T-helper 1 cell treated with Interleukin-12 subunit alpha and Interleukin-12 subunit beta and Interleukin-4 antibody, amounts not matched to agents 30 ng/mL and 1 ng/mL, for 36 hours (primary cell): Measurements from ENCODE around the gene PLRG1. TPM values are rescaled to one million over a fixed set of nuclear protein-coding genes. Genes with fewer than 3 reads are reported as not detected.

ENCODE experiments used
- total RNA-seq: library from RNA; stranded (reverse); gene quantifications from 2 replicates; pipeline ENCODE4 v1.2.3, GENCODE V29; 2022

Gene PLRG1
- total RNA-seq, 1 donor from 2014 or later: 91.2 TPM

Other genes starting within 250 kb of the PLRG1 start
- gene DCHS2, start 58.6 kb downstream of the PLRG1 start, total RNA-seq: not detected in 2 replicates
- gene FGB, start 12.6 kb upstream of the PLRG1 start, total RNA-seq: not detected in 2 replicates
- gene FGA, start 40.3 kb upstream of the PLRG1 start, total RNA-seq: not detected in 2 replicates
- not detected in 2 replicates for gene FGG, start 62.3 kb upstream of the PLRG1 start, total RNA-seq
- gene LRAT, start 193.6 kb upstream of the PLRG1 start, total RNA-seq: not detected in 2 replicates
- gene RBM46, start 230.9 kb upstream of the PLRG1 start, total RNA-seq: not detected in 2 replicates